AG08396 (cell line): ENCODE data around the gene DIP2B.

ENCODE experiments used
- DNase-seq: peaks from one replicate; pipeline ENCODE4 v3.0.0; 2012; ENCODE audit warnings: low spot score, mixed read lengths

DIP2B gene

GRCh38 chr12:50612882-50613281 is 108.1 kb downstream of the DIP2B start:
- DNase-seq: no peak

GRCh38 chr12:50613463-50613862 is 108.7 kb downstream of the DIP2B start:
- no peak for DNase-seq

- peak; percentile 47 for DNase-seq
Observed at GRCh38 chr12:50614167-50614759, 109.5 kb downstream of the DIP2B start.

DNA sequence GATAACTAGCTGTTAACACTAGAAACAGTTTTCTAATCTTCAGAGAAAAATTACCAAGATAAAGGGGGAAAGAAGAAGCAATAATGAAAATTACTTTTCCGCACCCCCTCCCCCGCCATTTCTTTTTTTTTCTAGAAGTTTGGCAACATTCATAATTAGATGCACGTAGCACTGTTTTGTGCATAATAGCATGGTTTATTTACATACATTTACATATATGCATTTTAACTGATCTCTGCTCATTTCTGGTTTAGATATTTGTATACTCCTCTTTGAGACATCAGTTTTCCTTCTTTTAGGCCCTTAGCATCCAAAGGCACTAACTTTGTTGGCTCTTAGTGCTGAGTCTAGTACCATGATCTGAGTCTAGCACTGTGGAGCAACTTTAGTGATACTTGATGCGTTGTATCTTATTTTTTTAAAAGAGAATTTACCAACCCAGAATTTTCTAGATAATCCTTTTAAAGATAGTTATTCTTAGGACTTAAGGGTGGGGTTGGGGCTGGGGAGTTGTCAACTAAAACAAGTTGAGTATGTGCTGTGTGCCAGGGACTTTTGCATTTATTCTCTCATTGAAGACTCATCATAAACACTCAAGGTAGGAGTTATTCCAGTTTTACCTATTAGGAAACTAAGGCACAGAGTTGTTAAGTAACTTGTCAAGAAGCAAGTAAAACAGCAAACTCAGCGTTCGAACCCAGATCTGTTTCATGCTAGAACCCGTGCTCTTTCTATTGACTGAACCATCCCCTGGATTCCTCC is 110.5 kb downstream of the DIP2B start:
- no peak for DNase-seq

GRCh38 chr12:50615907-50616296 is 111.1 kb downstream of the DIP2B start:
- DNase-seq: no peak

GRCh38 chr12:50617657-50618056 is 112.9 kb downstream of the DIP2B start:
- DNase-seq: no peak

DNA sequence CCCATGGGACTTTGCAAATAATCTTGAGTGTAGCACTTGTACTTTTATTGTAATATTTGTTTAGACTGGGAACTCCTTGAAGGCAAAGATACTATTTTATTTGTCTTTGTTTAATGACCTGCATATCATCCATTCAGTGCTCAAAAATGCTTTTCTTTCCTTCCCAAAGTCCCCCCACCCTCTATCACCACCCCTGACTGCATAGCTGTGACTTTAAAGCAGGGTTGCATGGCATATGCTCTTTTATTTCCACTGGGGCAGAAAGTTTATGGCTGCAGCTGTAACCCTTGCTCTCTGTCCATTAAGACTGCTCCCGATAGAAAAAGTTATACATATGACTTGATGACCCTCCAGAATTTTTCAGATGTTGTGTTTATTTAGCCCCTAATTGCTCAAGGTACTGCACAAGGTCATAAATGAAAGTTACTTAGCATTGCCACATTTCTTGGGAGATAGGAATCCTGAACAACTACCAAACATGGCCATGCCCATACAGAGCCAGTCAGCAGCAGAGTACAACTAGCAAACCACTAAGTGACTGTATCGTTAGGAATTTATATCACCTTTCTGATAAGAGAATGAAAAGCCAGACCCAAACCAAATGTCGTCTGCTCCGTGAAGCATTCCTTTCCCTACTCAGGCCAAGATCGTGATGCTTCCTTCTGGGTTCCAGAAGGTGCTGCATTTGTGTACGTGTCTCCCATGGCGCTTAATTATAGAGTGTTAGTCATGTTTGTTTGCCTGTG is 114.3 kb downstream of the DIP2B start:
- no peak for DNase-seq

- DNase-seq: no peak
Observed at GRCh38 chr12:50619610-50619958, 114.8 kb downstream of the DIP2B start.

DNA sequence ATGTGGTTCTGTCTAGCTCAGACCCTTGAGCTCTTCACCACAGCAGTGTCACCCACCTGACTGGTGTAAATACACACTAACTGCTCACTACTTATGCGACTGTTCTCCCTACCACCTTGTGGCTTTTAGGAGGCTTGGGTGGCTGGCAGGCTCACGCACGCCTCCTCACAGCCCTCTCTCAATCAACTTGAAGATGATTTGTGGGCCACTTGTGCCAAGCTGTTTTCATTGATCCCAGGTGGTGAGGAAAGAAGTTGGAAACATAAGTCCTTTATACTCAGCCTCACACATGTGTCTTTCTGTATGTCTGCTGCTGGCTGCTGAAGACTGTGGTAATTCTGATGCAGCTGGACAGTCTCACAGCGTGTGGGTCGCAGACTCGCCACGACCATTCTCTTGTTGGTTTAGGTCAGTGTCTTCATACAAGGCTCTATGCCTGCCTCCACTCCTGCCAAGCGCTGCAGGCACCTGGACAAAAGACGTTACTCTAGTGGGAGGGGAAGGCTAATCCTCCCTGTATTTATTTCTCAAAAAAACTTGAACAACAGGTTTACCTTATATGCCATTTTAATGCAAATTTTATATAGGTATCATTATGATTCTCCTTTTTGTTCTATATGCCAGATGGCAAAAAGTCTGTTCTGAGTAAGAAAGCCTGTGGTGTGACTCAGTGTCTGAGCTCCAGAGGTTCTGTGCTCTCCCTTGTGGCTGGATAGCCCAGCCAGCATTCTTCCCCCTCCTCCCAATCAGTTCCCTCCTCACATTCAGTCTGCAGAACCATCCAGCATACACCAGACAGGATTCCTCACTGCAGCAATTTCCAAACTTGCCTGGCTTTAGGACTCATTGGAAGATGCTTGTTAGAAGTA is 115.6 kb downstream of the DIP2B start:
- DNase-seq: peak; percentile 84

GRCh38 chr12:50620978-50621360 is 116.2 kb downstream of the DIP2B start:
- DNase-seq: no peak

DNA sequence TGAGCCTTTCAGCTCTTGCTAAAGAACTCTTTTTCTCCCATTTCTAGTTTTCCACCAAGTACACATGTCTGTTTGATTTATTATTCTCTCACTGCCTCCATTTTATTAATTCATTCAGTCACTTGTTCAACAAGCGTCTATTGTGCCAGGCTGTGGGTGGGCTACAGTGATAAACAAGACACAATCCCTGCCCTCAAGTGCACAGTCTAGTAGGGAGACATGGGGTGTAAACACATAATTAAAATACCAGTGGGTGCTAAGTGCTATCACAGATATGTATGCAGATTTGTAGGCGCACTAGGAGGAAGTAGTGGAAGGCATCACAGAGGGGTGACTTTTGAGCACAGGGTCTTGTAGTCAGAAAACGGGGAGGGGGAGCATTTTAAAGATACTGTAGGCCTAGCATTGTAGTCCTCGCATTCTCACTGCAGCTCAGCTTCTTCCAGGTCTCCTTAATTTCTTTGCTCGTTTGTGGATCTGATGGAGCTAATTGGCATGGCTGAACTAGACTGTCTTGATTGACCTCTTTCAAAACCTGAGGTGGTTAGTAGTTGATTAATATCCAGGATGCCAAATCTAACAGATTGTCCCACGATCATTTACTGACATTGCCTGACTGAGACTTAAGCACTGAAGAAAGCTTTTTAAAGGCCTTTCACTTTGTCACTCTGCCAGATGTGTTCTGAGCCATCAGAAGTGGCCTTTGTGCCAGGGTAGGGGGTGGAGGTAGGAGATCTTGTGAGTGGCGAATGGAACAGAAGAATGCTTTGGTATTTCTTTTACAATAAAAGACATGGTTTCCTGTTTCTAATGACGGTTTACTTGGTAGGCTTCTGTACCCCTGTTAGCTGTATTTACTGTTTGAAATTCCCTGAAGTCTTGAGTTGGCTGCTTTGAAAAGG is 116.9 kb downstream of the DIP2B start:
- no peak for DNase-seq

GRCh38 chr12:50625029-50625925 is 120.5 kb downstream of the DIP2B start:
- DNase-seq: no peak

GRCh38 chr12:50626026-50626425 is 121.2 kb downstream of the DIP2B start:
- DNase-seq: no peak

DNA sequence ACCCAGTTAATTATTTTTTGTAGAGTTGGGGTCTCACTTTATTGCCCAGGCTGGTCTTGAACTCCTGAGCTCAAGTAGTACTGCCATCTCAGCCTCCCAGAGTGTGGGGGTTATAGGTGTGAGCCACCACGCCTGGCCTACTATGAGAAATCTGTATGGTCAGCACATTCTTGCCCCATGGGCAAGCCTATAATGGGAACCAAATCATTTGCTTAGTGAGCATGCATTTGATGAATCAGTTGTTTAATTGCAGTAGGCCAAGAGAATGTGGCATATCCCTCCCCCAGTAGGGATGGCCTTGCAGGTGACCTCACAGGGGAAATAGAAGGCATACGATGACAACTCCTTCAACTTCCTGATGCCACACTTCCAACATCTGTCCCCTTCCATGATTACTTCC is 122.7 kb downstream of the DIP2B start:
- DNase-seq: no peak

GRCh38 chr12:50628394-50628793 is 123.6 kb downstream of the DIP2B start:
- no peak for DNase-seq

GRCh38 chr12:50633955-50634354 is 129.2 kb downstream of the DIP2B start:
- no peak for DNase-seq

DNA sequence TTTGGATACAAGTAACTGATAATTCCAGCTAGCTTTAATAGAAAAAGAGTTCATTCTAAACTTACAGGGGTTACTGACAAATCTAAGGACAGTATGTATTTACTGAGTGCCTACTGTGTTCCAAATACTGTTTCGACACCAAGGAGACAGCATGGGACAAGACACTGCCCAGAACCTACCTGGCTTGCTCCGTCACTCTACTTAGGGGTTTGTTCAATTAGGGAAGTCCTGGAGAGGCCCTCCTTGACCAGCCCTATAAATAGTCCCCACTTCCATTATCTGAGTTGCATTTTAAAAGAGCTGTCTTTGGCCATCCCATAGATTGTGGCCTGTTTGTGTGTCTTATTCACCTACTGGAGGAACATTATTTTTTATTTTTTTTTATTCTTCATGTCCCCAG is 129.6 kb downstream of the DIP2B start:
- DNase-seq: no peak

DNA sequence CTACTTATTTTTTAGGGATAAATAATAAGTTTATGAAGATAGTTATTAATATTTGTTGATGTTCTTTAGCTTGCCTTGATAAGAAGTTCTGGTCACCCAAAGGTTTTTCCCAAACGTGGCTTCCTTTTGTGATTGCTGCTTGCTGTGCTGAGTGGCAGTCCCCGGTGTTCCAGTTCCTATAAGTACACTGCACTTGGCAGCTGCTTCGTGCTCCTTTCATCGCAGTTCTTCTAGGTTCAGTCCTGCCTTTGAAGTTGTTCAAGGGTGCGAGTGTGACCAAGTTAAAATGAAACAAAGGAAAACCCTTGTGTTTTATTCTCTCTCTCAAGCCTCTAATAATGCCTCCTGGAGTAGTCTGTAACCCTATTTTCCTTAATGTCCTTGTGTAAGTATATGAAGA is 130.6 kb downstream of the DIP2B start:
- DNase-seq: no peak

DNA sequence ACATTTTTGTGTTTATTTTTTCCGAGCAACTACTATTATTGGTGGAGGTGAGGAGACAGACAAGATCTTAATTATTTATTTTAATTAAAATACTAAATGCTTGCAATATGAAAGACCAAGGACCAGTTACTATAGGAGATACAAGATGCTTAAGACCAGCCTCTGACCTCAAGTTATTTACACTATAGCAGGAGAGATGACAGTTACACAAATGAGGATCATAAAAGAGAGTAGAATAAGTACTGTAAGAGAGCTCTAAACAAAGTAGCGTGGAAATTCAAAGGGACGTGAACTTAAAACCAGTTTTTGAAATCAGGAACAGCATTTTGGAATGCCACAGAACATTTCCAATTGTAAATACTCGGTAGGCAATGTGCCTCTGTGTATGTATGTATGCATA is 131.1 kb downstream of the DIP2B start:
- no peak for DNase-seq

- no peak for DNase-seq
Observed at GRCh38 chr12:50636505-50636904, 131.7 kb downstream of the DIP2B start.
